HEK293 (cell line): ENCODE data around the gene SAMHD1.
A peak's percentile ranks its signal among the peaks of the same experiment; 100 is the strongest.

ENCODE experiments used
- CTCF ChIA-PET: fragments of 350-600 bp; formaldehyde crosslinking; extraction: SDS; loops from one replicate; lab custom pipeline; 2021; ENCODE audit warnings: antibody characterized with exemption; lab: Yijun Ruan, JAX
- POLR2A ChIA-PET: fragments of 300-600 bp; formaldehyde crosslinking; extraction: SDS; loops from one replicate; lab custom pipeline; 2020; ENCODE audit warnings: antibody characterized with exemption, inconsistent platforms; lab: Yijun Ruan, JAX
- H3K27ac ChIP-seq: fragments of 200-500 bp; sonication (Bioruptor generic); 2 replicates; pipeline ENCODE4 v1.5.1; 2014; ENCODE audit warnings: low read depth, low read length, control low read depth, inconsistent platforms; ENCODE audit errors: extremely low read depth
- H3K36me3 ChIP-seq, 2 experiments: fragments of 200-500 bp in 1 of 2; sonication (Bioruptor generic) in 1 of 2; 1 replicate in 1 of 2; 2 replicates in 1 of 2; pipeline ENCODE4 v1.5.1; 2014 to 2017; ENCODE audit warnings: inconsistent platforms in 2 of 2, low read length in 2 of 2; ENCODE audit not compliant: control insufficient read depth in 2 of 2, insufficient read depth in 1 of 2
- H3K4me1 ChIP-seq: fragments of 200-500 bp; sonication (Bioruptor generic); 2 replicates; pipeline ENCODE4 v1.5.1; 2014; ENCODE audit warnings: mild to moderate bottlenecking, low read length, inconsistent platforms; ENCODE audit not compliant: control insufficient read depth, insufficient read depth
- H3K4me3 ChIP-seq: 2 replicates; pipeline ENCODE4 v1.5.1; 2011; ENCODE audit warnings: low read depth, mild to moderate bottlenecking, control low read depth, low read length, moderate library complexity
- H3K9me3 ChIP-seq: fragments of 200-500 bp; sonication (Bioruptor generic); 2 replicates; pipeline ENCODE4 v1.5.1; 2014; ENCODE audit warnings: low read depth, low read length, inconsistent platforms; ENCODE audit not compliant: control insufficient read depth, insufficient read depth
- EGR2 ChIP-seq: fragments of 450-650 bp; formaldehyde crosslinking; IDR thresholded peaks from 2 replicates; pipeline ENCODE4 v1.5.1; 2016; ENCODE audit warnings: low read depth, missing biosample characterization, missing genetic modification characterization
- GLI2 ChIP-seq: fragments of 450-650 bp; formaldehyde crosslinking; IDR thresholded peaks from 2 replicates; pipeline ENCODE4; 2017; ENCODE audit warnings: missing biosample characterization, missing genetic modification characterization, low read depth, borderline replicate concordance
- GLI4 ChIP-seq: fragments of 450-650 bp; formaldehyde crosslinking; IDR thresholded peaks from 2 replicates; pipeline ENCODE4 v1.5.1; 2016; ENCODE audit warnings: missing biosample characterization, missing genetic modification characterization
- RBAK ChIP-seq: fragments of 450-650 bp; formaldehyde crosslinking; IDR thresholded peaks from 2 replicates; pipeline ENCODE4 v1.5.1; 2016; ENCODE audit warnings: missing biosample characterization, missing genetic modification characterization
- TRIM28 ChIP-seq: IDR thresholded peaks from 2 replicates; pipeline ENCODE4 v1.6.1; 2011; ENCODE audit warnings: low read length, control low read depth, borderline replicate concordance
- ZBTB7A ChIP-seq: fragments of 450-650 bp; formaldehyde crosslinking; IDR thresholded peaks from 2 replicates; pipeline ENCODE4 v1.5.1; 2016; ENCODE audit warnings: low read depth, missing biosample characterization, missing genetic modification characterization
- ZFHX2 ChIP-seq: fragments of 450-650 bp; formaldehyde crosslinking; conservative IDR thresholded peaks from 2 replicates; pipeline ENCODE4 v1.5.1; 2016; ENCODE audit warnings: missing biosample characterization, missing genetic modification characterization
- ZFP69B ChIP-seq: fragments of 450-650 bp; formaldehyde crosslinking; IDR thresholded peaks from 2 replicates; pipeline ENCODE4 v1.5.1; 2016; ENCODE audit warnings: missing biosample characterization, missing genetic modification characterization
- ZIC2 ChIP-seq: fragments of 450-650 bp; formaldehyde crosslinking; IDR thresholded peaks from 2 replicates; pipeline ENCODE4 v1.5.1; 2016; ENCODE audit warnings: missing biosample characterization, missing genetic modification characterization
- ZNF155 ChIP-seq: fragments of 450-650 bp; formaldehyde crosslinking; IDR thresholded peaks from 2 replicates; pipeline ENCODE4 v1.5.1; 2016; ENCODE audit warnings: missing biosample characterization, missing genetic modification characterization
- ZNF350 ChIP-seq: fragments of 450-650 bp; formaldehyde crosslinking; IDR thresholded peaks from 2 replicates; pipeline ENCODE4 v1.5.0; 2017; ENCODE audit warnings: missing biosample characterization, mild to moderate bottlenecking, missing genetic modification characterization
- ZNF37A ChIP-seq: fragments of 450-650 bp; IDR thresholded peaks from 2 replicates; pipeline ENCODE4 v1.5.1; 2018; ENCODE audit warnings: missing biosample characterization, missing genetic modification characterization
- ZNF433 ChIP-seq: fragments of 450-650 bp; formaldehyde crosslinking; IDR thresholded peaks from 2 replicates; pipeline ENCODE4 v1.5.1; 2016; ENCODE audit warnings: missing biosample characterization, missing genetic modification characterization, low read depth
- ZNF514 ChIP-seq: fragments of 450-650 bp; formaldehyde crosslinking; IDR thresholded peaks from 2 replicates; pipeline ENCODE4 v1.5.1; 2016; ENCODE audit warnings: missing biosample characterization, missing genetic modification characterization
- ZNF626 ChIP-seq: fragments of 450-650 bp; sonication (Bioruptor Pico); formaldehyde crosslinking; IDR thresholded peaks from 2 replicates; pipeline ENCODE4 v1.5.1; 2018; ENCODE audit warnings: missing biosample characterization, missing genetic modification characterization, inconsistent platforms
- ZNF654 ChIP-seq: fragments of 450-650 bp; formaldehyde crosslinking; IDR thresholded peaks from 2 replicates; pipeline ENCODE4 v1.5.1; 2016; ENCODE audit warnings: low read depth, missing biosample characterization, missing genetic modification characterization
- ZNF664 ChIP-seq: fragments of 450-650 bp; formaldehyde crosslinking; IDR thresholded peaks from 2 replicates; pipeline ENCODE4 v1.5.1; 2016; ENCODE audit warnings: missing biosample characterization, missing genetic modification characterization
- ZNF785 ChIP-seq: fragments of 450-650 bp; formaldehyde crosslinking; IDR thresholded peaks from 2 replicates; pipeline ENCODE4 v1.5.1; 2016; ENCODE audit warnings: missing biosample characterization, missing genetic modification characterization
- TF ChIP-seq, protein P1 (sequence below): fragments of 450-650 bp; formaldehyde crosslinking; IDR thresholded peaks from 2 replicates; pipeline ENCODE4 v1.5.1; 2017; ENCODE audit warnings: missing biosample characterization, missing genetic modification characterization
- TF ChIP-seq, protein P2 (sequence below): fragments of 450-650 bp; formaldehyde crosslinking; IDR thresholded peaks from 2 replicates; pipeline ENCODE4 v1.5.1; 2016; ENCODE audit warnings: missing biosample characterization, missing genetic modification characterization
- TF ChIP-seq, protein P3 (sequence below): fragments of 450-650 bp; formaldehyde crosslinking; IDR thresholded peaks from 2 replicates; pipeline ENCODE4 v1.5.1; 2017; ENCODE audit warnings: missing biosample characterization, missing genetic modification characterization
- TF ChIP-seq, protein P4 (sequence below): fragments of 450-650 bp; formaldehyde crosslinking; IDR thresholded peaks from 2 replicates; pipeline ENCODE4 v1.5.1; 2016; ENCODE audit warnings: missing biosample characterization, missing genetic modification characterization
- TF ChIP-seq, protein P5 (sequence below): fragments of 450-650 bp; formaldehyde crosslinking; IDR thresholded peaks from 2 replicates; pipeline ENCODE4 v1.5.1; 2016; ENCODE audit warnings: missing biosample characterization, missing genetic modification characterization

Gene SAMHD1

DNA sequence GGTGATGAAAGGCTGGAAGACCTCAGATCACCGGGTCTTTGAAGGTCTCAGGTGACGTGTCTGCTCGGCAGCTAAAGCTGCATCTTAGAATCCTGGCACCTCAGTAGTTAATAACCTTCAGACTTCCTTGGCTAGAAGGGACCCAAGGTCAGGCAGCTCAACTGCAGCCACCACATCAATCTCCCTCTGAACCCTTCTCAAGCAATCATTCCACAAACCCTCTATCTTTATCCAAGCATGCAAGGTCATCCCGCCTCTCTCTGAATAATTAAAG is 92.3 kb downstream of the SAMHD1 start:
- CTCF ChIA-PET = interaction anchor here (4.5 kb wide), 1 partner anchor 23 kb away, joined by 18 read pairs; no protein-coding TSS in a partner anchor
- POLR2A ChIA-PET = no interaction called here
- no peak overlapping the region for H3K4me3 ChIP-seq

DNA sequence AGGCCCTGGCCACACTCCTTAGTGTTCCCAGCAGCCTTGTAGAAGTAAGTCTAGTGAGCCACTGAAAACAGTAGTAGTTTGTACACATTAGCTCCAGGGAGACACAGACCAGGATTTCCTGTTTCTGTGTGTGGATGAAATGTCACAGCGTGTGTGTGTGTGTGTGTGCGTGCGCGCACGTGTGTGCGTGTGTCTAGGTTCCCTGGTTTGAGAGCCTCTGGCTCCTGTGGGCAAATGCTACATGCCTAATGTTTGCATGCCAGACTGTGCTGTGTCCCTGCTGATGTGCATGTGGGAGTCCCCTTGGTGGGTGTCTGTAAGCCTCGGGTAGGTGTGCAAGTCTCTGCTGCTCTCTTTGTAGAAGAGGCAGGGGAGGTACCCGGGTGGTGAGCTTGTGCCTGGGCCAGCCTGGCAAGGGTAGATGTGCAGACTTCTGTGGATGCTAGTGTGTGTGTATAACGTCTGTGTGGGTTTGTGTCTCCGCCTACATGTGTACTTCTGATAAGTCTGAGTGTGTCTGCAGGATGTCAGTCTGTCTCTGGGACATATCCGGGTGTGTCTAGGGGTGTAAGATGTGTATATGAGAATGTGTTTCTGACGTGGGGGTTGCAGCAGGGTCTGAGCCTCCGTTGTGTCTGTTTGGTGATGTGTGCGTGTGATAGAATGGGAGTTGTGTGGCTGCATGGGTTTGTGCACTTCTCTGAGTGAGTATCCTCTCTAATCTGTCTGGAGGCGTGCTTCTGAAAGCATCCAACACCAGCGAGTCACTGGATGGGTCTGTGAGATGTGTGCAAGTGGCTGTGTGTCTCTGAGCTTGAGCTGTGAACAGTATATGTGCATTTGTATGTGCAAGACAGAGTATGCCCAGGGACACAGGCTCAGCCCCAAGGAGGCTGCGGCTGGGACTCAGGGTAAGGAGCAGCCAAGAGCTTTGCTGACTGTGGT is 94.5 kb downstream of the SAMHD1 start:
- H3K9me3 ChIP-seq = no peaks in the 10 kb centered on the region
- peaks cover 0 to 27% of the 10 kb centered on the region in 2 experiments; a peak in 1 of 3 replicates for H3K36me3 ChIP-seq
- TF ChIP-seq, protein P1, sequence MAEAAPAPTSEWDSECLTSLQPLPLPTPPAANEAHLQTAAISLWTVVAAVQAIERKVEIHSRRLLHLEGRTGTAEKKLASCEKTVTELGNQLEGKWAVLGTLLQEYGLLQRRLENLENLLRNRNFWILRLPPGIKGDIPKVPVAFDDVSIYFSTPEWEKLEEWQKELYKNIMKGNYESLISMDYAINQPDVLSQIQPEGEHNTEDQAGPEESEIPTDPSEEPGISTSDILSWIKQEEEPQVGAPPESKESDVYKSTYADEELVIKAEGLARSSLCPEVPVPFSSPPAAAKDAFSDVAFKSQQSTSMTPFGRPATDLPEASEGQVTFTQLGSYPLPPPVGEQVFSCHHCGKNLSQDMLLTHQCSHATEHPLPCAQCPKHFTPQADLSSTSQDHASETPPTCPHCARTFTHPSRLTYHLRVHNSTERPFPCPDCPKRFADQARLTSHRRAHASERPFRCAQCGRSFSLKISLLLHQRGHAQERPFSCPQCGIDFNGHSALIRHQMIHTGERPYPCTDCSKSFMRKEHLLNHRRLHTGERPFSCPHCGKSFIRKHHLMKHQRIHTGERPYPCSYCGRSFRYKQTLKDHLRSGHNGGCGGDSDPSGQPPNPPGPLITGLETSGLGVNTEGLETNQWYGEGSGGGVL (tag by site-specific recombination) = no peak
- TF ChIP-seq, protein P2, sequence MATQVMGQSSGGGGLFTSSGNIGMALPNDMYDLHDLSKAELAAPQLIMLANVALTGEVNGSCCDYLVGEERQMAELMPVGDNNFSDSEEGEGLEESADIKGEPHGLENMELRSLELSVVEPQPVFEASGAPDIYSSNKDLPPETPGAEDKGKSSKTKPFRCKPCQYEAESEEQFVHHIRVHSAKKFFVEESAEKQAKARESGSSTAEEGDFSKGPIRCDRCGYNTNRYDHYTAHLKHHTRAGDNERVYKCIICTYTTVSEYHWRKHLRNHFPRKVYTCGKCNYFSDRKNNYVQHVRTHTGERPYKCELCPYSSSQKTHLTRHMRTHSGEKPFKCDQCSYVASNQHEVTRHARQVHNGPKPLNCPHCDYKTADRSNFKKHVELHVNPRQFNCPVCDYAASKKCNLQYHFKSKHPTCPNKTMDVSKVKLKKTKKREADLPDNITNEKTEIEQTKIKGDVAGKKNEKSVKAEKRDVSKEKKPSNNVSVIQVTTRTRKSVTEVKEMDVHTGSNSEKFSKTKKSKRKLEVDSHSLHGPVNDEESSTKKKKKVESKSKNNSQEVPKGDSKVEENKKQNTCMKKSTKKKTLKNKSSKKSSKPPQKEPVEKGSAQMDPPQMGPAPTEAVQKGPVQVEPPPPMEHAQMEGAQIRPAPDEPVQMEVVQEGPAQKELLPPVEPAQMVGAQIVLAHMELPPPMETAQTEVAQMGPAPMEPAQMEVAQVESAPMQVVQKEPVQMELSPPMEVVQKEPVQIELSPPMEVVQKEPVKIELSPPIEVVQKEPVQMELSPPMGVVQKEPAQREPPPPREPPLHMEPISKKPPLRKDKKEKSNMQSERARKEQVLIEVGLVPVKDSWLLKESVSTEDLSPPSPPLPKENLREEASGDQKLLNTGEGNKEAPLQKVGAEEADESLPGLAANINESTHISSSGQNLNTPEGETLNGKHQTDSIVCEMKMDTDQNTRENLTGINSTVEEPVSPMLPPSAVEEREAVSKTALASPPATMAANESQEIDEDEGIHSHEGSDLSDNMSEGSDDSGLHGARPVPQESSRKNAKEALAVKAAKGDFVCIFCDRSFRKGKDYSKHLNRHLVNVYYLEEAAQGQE (tag by site-specific recombination) = no peak
- TF ChIP-seq ZNF626 (tag by site-specific recombination) (no peak), ZIC2 (tag by site-specific recombination) (peak; percentile 40; the same call in 1 of the 2 replicates), GLI4 (tag by site-specific recombination) (no peak), ZFP69B (tag by site-specific recombination) (no peak), TRIM28 (no peak), ZFHX2 (tag by site-specific recombination) (peak; percentile 91), ZNF37A (tag by site-specific recombination) (no peak), ZNF664 (tag by site-specific recombination) (no peak), GLI2 (tag by site-specific recombination) (no peak), ZNF514 (tag by site-specific recombination) (no peak), RBAK (tag by site-specific recombination) (no peak), EGR2 (peak; percentile 89), ZBTB7A (tag by site-specific recombination) (no peak), ZNF433 (tag by site-specific recombination) (no peak), ZNF350 (no peak)
- TF ChIP-seq, protein P3, sequence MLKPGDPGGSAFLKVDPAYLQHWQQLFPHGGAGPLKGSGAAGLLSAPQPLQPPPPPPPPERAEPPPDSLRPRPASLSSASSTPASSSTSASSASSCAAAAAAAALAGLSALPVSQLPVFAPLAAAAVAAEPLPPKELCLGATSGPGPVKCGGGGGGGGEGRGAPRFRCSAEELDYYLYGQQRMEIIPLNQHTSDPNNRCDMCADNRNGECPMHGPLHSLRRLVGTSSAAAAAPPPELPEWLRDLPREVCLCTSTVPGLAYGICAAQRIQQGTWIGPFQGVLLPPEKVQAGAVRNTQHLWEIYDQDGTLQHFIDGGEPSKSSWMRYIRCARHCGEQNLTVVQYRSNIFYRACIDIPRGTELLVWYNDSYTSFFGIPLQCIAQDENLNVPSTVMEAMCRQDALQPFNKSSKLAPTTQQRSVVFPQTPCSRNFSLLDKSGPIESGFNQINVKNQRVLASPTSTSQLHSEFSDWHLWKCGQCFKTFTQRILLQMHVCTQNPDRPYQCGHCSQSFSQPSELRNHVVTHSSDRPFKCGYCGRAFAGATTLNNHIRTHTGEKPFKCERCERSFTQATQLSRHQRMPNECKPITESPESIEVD (tag by site-specific recombination) = no peak
- TF ChIP-seq, protein P4, sequence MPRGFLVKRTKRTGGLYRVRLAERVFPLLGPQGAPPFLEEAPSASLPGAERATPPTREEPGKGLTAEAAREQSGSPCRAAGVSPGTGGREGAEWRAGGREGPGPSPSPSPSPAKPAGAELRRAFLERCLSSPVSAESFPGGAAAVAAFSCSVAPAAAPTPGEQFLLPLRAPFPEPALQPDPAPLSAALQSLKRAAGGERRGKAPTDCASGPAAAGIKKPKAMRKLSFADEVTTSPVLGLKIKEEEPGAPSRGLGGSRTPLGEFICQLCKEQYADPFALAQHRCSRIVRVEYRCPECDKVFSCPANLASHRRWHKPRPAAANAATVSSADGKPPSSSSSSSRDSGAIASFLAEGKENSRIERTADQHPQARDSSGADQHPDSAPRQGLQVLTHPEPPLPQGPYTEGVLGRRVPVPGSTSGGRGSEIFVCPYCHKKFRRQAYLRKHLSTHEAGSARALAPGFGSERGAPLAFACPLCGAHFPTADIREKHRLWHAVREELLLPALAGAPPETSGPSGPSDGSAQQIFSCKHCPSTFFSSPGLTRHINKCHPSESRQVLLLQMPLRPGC (tag by site-specific recombination) = no peak
- TF ChIP-seq, all 188 proteins: peak for 3
- CTCF ChIA-PET = interaction anchor here (1.0 to 1.4 kb wide), 4 partner anchors 10 to 48 kb away, joined by 3 to 8 read pairs (median 4); no protein-coding TSS in a partner anchor
- Histone ChIP-seq H3K4me1 (peaks cover 6% of the 10 kb centered on the region; the same call in 1 of the 2 replicates), H3K27ac (no peak overlapping the region), H3K4me3 (no peak overlapping the region)
- POLR2A ChIA-PET = interaction anchor here (0.6 to 1.8 kb wide), 5 partner anchors 9 to 251 kb away, joined by 4 to 7 read pairs (median 6); partner anchors contain the start of gene RAB5IF

More for the DNA sequence above, 92.3 kb downstream of the SAMHD1 start:
- no peak overlapping the region for H3K27ac ChIP-seq
- TF ChIP-seq, protein P5, sequence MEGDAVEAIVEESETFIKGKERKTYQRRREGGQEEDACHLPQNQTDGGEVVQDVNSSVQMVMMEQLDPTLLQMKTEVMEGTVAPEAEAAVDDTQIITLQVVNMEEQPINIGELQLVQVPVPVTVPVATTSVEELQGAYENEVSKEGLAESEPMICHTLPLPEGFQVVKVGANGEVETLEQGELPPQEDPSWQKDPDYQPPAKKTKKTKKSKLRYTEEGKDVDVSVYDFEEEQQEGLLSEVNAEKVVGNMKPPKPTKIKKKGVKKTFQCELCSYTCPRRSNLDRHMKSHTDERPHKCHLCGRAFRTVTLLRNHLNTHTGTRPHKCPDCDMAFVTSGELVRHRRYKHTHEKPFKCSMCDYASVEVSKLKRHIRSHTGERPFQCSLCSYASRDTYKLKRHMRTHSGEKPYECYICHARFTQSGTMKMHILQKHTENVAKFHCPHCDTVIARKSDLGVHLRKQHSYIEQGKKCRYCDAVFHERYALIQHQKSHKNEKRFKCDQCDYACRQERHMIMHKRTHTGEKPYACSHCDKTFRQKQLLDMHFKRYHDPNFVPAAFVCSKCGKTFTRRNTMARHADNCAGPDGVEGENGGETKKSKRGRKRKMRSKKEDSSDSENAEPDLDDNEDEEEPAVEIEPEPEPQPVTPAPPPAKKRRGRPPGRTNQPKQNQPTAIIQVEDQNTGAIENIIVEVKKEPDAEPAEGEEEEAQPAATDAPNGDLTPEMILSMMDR = no peak
- TF ChIP-seq ZNF155 (tag by site-specific recombination) (no peak), ZIC2 (tag by site-specific recombination) (no peak), ZNF654 (tag by site-specific recombination) (no peak), ZNF785 (tag by site-specific recombination) (no peak)
- H3K4me1 ChIP-seq = peaks cover 6% of the 10 kb centered on the region; the same call in 1 of the 2 replicates
- no peaks in the 10 kb centered on the region for H3K9me3 ChIP-seq
- H3K36me3 ChIP-seq = peaks cover 0 to 20% of the 10 kb centered on the region in 2 experiments; a peak in 1 of 3 replicates
